ENCODE measurements around the gene ZCCHC7. TPM values are rescaled to one million over a fixed set of nuclear protein-coding genes. Genes with fewer than 3 reads are reported as not detected.

The ZCCHC7 gene
- total RNA-seq, 1 donor from 2014 or later = 21.7 TPM

DNA sequence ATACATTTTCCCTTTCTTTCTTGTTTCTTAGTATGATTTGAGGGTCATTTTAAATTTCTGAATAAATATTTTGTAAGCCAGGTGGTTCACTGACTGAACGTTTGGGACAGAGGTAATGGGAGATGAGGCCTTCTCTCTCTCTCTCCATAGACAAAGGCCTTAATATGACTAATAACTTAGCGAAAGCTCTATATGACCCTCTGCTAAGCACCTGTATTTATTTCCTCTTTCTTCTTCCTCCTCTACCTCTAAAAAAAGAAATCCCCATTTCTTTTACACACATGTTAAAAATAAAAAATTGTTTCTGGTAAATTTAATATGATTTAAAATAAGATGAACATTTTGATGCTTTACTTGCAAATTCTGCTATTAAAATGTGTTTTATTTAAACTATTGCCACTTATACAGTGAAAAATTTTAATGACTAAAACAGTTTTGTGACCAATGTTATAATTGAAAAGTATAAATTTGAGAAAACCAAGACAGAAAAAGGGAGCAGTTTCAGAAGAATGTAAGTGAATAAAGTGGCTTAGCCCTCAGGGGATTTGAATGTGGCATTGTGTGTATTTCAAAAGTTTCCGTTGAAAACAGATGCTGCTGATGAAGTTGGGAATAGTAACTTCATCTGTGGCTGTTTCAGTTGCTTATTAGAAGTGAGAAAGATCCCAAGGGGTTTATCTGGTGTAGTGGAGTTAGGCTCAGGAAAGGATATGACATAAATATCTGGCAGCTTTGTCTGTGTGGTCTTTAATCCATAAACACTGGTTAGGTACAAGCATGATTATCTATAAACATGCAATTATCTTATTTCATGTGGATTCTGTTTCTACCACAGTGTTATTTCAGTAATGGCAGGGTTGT, 173.5 kb downstream of the ZCCHC7 start:
- no peak overlapping the region for H2AFZ ChIP-seq (ENCODE audit: low read depth, low read length)
- DNase-seq (ENCODE audit: low read depth) (no peak), FAIRE-seq (no peak)
- Mint-ChIP-seq H3K9me3 (ENCODE audit: unreplicated experiment) (no peaks in the 10 kb centered on the region), H3K4me1 (ENCODE audit: low read depth, unreplicated experiment) (peaks cover 21% of the 10 kb centered on the region), H3K27ac (ENCODE audit: unreplicated experiment) (no peak overlapping the region), H3K4me3 (ENCODE audit: unreplicated experiment) (no peak overlapping the region), H3K36me3 (ENCODE audit: low read depth, unreplicated experiment) (no peaks in the 10 kb centered on the region), H3K27me3 (ENCODE audit: low read depth, unreplicated experiment) (no peaks in the 10 kb centered on the region)
- no peak overlapping the region for H3K4me2 ChIP-seq (ENCODE audit: low read length)
- H3K4me3 ChIP-seq (ENCODE audit: insufficient read depth, low read depth, low read length) = no peak overlapping the region
- H3K79me2 ChIP-seq (ENCODE audit: insufficient read depth, low read length) = peaks cover 13% of the 10 kb centered on the region
- TF ChIP-seq, protein P1, sequence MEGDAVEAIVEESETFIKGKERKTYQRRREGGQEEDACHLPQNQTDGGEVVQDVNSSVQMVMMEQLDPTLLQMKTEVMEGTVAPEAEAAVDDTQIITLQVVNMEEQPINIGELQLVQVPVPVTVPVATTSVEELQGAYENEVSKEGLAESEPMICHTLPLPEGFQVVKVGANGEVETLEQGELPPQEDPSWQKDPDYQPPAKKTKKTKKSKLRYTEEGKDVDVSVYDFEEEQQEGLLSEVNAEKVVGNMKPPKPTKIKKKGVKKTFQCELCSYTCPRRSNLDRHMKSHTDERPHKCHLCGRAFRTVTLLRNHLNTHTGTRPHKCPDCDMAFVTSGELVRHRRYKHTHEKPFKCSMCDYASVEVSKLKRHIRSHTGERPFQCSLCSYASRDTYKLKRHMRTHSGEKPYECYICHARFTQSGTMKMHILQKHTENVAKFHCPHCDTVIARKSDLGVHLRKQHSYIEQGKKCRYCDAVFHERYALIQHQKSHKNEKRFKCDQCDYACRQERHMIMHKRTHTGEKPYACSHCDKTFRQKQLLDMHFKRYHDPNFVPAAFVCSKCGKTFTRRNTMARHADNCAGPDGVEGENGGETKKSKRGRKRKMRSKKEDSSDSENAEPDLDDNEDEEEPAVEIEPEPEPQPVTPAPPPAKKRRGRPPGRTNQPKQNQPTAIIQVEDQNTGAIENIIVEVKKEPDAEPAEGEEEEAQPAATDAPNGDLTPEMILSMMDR (IDR thresholded peaks at IDR 0.05; ENCODE audit: insufficient read depth, low read depth, low read length) = no peak
- TF ChIP-seq EZH2 (IDR thresholded peaks at IDR 0.05; ENCODE audit: insufficient read depth, low read length) = no peak
- H3K9me3 ChIP-seq (ENCODE audit: insufficient read depth, low read depth, low read length) = no peaks in the 10 kb centered on the region
- no peaks in the 10 kb centered on the region for H3K4me1 ChIP-seq (ENCODE audit: insufficient read depth, low read length)
- H3K27ac ChIP-seq (ENCODE audit: low read depth, low read length) = no peak overlapping the region
- H3K9ac ChIP-seq (ENCODE audit: low read length) = no peak overlapping the region
- H4K20me1 ChIP-seq (ENCODE audit: insufficient read depth, low read length) = no peaks in the 10 kb centered on the region
- no peaks in the 10 kb centered on the region for H3K36me3 ChIP-seq (ENCODE audit: insufficient read depth, low read length)
- no peaks in the 10 kb centered on the region for H3K27me3 ChIP-seq (ENCODE audit: insufficient read depth, low read length)

DNA sequence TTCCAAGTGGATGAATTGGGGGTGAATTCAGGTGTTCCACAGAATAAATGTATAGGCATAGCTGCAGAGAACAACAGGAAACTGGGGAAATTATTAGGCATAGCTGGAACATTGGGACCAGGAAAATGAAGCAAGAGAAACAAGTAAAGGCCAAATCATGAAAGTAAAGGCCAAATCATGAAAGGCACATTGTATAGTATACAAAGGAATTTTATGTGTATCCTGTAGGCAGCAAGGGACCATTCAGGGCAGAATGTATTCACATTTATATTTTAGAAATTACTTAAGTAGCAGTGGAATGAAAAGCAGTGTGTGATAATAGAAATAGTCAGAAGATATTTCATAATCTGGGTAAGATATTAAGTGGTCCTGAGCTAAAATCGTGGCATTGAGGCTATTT, 174.8 kb downstream of the ZCCHC7 start:
- peaks cover 19% of the 10 kb centered on the region for H3K4me1 Mint-ChIP-seq (ENCODE audit: low read depth, unreplicated experiment)
- Histone ChIP-seq H3K4me2 (ENCODE audit: low read length) (no peak overlapping the region), H3K4me3 (ENCODE audit: insufficient read depth, low read depth, low read length) (no peak overlapping the region), H3K27ac (ENCODE audit: low read depth, low read length) (no peak overlapping the region), H2AFZ (ENCODE audit: low read depth, low read length) (no peak overlapping the region), H3K9ac (ENCODE audit: low read length) (no peak overlapping the region), H3K79me2 (ENCODE audit: insufficient read depth, low read length) (peaks cover 9% of the 10 kb centered on the region), H4K20me1 (ENCODE audit: insufficient read depth, low read length) (no peaks in the 10 kb centered on the region), H3K4me1 (ENCODE audit: insufficient read depth, low read length) (no peaks in the 10 kb centered on the region), H3K9me3 (ENCODE audit: insufficient read depth, low read depth, low read length) (no peaks in the 10 kb centered on the region), H3K27me3 (ENCODE audit: insufficient read depth, low read length) (no peaks in the 10 kb centered on the region), H3K36me3 (ENCODE audit: insufficient read depth, low read length) (no peaks in the 10 kb centered on the region)
- H3K9me3 Mint-ChIP-seq (ENCODE audit: unreplicated experiment) = no peaks in the 10 kb centered on the region
- no peak for TF ChIP-seq EZH2 (IDR thresholded peaks at IDR 0.05; ENCODE audit: insufficient read depth, low read length)
- TF ChIP-seq, protein P1 (IDR thresholded peaks at IDR 0.05; ENCODE audit: insufficient read depth, low read depth, low read length) = no peak
- no peak overlapping the region for H3K4me3 Mint-ChIP-seq (ENCODE audit: unreplicated experiment)
- no peak for FAIRE-seq
- no peak overlapping the region for H3K27ac Mint-ChIP-seq (ENCODE audit: unreplicated experiment)
- no peaks in the 10 kb centered on the region for H3K36me3 Mint-ChIP-seq (ENCODE audit: low read depth, unreplicated experiment)
- no peak for DNase-seq (ENCODE audit: low read depth)
- no peaks in the 10 kb centered on the region for H3K27me3 Mint-ChIP-seq (ENCODE audit: low read depth, unreplicated experiment)

DNA sequence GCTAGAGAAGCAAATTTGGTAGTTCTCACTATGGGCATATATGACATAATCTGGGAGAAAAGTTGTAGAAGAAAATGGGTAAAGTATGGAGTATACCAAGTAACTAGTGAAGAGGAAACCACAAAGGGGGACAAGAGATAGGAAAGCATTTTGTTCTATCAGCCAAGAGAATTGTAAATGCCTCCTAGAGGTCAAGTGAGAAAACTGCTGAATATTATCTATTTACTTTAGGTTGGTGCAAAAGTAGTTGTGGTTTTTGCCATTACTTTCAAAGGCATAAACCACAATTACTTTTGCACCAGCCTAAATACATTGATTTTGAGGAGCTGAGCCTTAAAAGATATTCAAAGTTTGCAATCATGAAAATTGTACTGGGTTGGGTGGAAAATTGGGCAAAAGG, 175.4 kb downstream of the ZCCHC7 start:
- Histone ChIP-seq H3K79me2 (ENCODE audit: insufficient read depth, low read length) (peaks cover 9% of the 10 kb centered on the region), H2AFZ (ENCODE audit: low read depth, low read length) (no peak overlapping the region), H3K27me3 (ENCODE audit: insufficient read depth, low read length) (no peaks in the 10 kb centered on the region), H4K20me1 (ENCODE audit: insufficient read depth, low read length) (no peaks in the 10 kb centered on the region), H3K4me1 (ENCODE audit: insufficient read depth, low read length) (peaks cover 4% of the 10 kb centered on the region), H3K4me3 (ENCODE audit: insufficient read depth, low read depth, low read length) (no peak overlapping the region), H3K27ac (ENCODE audit: low read depth, low read length) (no peak overlapping the region), H3K9ac (ENCODE audit: low read length) (no peak overlapping the region), H3K36me3 (ENCODE audit: insufficient read depth, low read length) (no peaks in the 10 kb centered on the region), H3K9me3 (ENCODE audit: insufficient read depth, low read depth, low read length) (no peaks in the 10 kb centered on the region), H3K4me2 (ENCODE audit: low read length) (no peak overlapping the region)
- Mint-ChIP-seq H3K9me3 (ENCODE audit: unreplicated experiment) (no peaks in the 10 kb centered on the region), H3K27me3 (ENCODE audit: low read depth, unreplicated experiment) (no peaks in the 10 kb centered on the region), H3K36me3 (ENCODE audit: low read depth, unreplicated experiment) (no peaks in the 10 kb centered on the region), H3K4me3 (ENCODE audit: unreplicated experiment) (no peak overlapping the region), H3K4me1 (ENCODE audit: low read depth, unreplicated experiment) (peaks cover 22% of the 10 kb centered on the region), H3K27ac (ENCODE audit: unreplicated experiment) (no peak overlapping the region)
- FAIRE-seq (no peak), DNase-seq (ENCODE audit: low read depth) (no peak)
- TF ChIP-seq, protein P1 (IDR thresholded peaks at IDR 0.05; ENCODE audit: insufficient read depth, low read depth, low read length) = peak; percentile 14
- no peak for TF ChIP-seq EZH2 (IDR thresholded peaks at IDR 0.05; ENCODE audit: insufficient read depth, low read length)

Data from astrocyte (in vitro differentiated cells and primary cell).